ENCODE measurements around the gene RHBDL1. TPM values are rescaled to one million over a fixed set of nuclear protein-coding genes. Genes with fewer than 3 reads are reported as not detected.

Gene RHBDL1
- total RNA-seq, 1 donor from 2014 or later: 3.0 TPM

- peaks cover 18% of the 10 kb centered on the region for H3K4me1 Mint-ChIP-seq (ENCODE audit: low read depth)
- TF ChIP-seq, protein P1, sequence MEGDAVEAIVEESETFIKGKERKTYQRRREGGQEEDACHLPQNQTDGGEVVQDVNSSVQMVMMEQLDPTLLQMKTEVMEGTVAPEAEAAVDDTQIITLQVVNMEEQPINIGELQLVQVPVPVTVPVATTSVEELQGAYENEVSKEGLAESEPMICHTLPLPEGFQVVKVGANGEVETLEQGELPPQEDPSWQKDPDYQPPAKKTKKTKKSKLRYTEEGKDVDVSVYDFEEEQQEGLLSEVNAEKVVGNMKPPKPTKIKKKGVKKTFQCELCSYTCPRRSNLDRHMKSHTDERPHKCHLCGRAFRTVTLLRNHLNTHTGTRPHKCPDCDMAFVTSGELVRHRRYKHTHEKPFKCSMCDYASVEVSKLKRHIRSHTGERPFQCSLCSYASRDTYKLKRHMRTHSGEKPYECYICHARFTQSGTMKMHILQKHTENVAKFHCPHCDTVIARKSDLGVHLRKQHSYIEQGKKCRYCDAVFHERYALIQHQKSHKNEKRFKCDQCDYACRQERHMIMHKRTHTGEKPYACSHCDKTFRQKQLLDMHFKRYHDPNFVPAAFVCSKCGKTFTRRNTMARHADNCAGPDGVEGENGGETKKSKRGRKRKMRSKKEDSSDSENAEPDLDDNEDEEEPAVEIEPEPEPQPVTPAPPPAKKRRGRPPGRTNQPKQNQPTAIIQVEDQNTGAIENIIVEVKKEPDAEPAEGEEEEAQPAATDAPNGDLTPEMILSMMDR (IDR thresholded peaks at IDR 0.05): no peak
- no peak overlapping the region for H3K4me3 Mint-ChIP-seq (ENCODE audit: unreplicated experiment)
- H3K27me3 Mint-ChIP-seq (ENCODE audit: low read depth): no peaks in the 10 kb centered on the region
- H3K27ac Mint-ChIP-seq (ENCODE audit: unreplicated experiment): no peak overlapping the region
- H3K9me3 Mint-ChIP-seq (ENCODE audit: low read depth): no peaks in the 10 kb centered on the region
- DNase-seq (ENCODE audit: low spot score): no peak
- H3K36me3 Mint-ChIP-seq (ENCODE audit: low read depth): no peaks in the 10 kb centered on the region
Measured at GRCh38 chr16:647173-647902, 28.1 kb upstream of the RHBDL1 start.

- Mint-ChIP-seq H3K4me1 (ENCODE audit: low read depth) (peaks cover 12% of the 10 kb centered on the region), H3K27me3 (ENCODE audit: low read depth) (no peaks in the 10 kb centered on the region), H3K36me3 (ENCODE audit: low read depth) (no peaks in the 10 kb centered on the region), H3K9me3 (ENCODE audit: low read depth) (no peaks in the 10 kb centered on the region), H3K4me3 (ENCODE audit: unreplicated experiment) (peak overlapping the region; percentile 77), H3K27ac (ENCODE audit: unreplicated experiment) (peak overlapping the region; percentile 86)
- TF ChIP-seq, protein P1 (IDR thresholded peaks at IDR 0.05): peak; percentile 66
- no peak for DNase-seq (ENCODE audit: low spot score)
Measured at GRCh38 chr16:648071-648780, 27.2 kb upstream of the RHBDL1 start.

GRCh38 chr16:648781-649589 is 26.5 kb upstream of the RHBDL1 start, which contains the start of gene WDR90:
TSS of gene WDR90 (plus strand) at chr16:649365. CDS start at chr16:649417, 52 bp downstream.
- Mint-ChIP-seq H3K9me3 (ENCODE audit: low read depth) (no peaks in the 10 kb centered on the region), H3K36me3 (ENCODE audit: low read depth) (no peaks in the 10 kb centered on the region), H3K27ac (ENCODE audit: unreplicated experiment) (peak within 1 kb of the TSS; percentile 86), H3K27me3 (ENCODE audit: low read depth) (no peaks in the 10 kb centered on the region), H3K4me3 (ENCODE audit: unreplicated experiment) (peak within 1 kb of the TSS; percentile 77), H3K4me1 (ENCODE audit: low read depth) (peaks cover 12% of the 10 kb centered on the region)
- DNase-seq (ENCODE audit: low spot score): no peak
- TF ChIP-seq, protein P1 (IDR thresholded peaks at IDR 0.05): no peak

DNA sequence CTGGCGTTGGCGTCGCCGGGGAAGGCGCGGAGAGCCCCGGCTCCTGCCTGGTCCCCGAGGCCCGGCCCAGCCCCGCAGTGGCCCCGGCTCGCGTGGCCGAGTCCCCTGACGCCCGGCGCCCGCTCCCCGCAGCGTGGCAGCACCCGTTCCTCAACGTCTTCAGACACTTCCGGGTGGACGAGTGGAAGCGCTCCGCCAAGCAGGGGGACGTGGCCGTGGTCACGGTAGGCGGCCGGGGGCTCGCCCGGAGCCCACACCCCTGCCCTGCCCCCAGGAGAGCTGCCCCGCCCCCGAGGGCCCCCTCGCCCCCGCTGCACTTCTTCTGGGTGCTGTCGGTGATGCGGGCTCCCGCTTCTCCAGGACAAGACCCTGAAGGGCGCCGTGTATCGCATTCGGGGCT is 25.8 kb upstream of the RHBDL1 start:
- peaks cover 12% of the 10 kb centered on the region for H3K4me1 Mint-ChIP-seq (ENCODE audit: low read depth)
- no peak overlapping the region for H3K27ac Mint-ChIP-seq (ENCODE audit: unreplicated experiment)
- no peaks in the 10 kb centered on the region for H3K27me3 Mint-ChIP-seq (ENCODE audit: low read depth)
- H3K4me3 Mint-ChIP-seq (ENCODE audit: unreplicated experiment): peak overlapping the region; percentile 60
- no peaks in the 10 kb centered on the region for H3K9me3 Mint-ChIP-seq (ENCODE audit: low read depth)
- TF ChIP-seq, protein P1 (IDR thresholded peaks at IDR 0.05): no peak
- H3K36me3 Mint-ChIP-seq (ENCODE audit: low read depth): no peaks in the 10 kb centered on the region
- no peak for DNase-seq (ENCODE audit: low spot score)

GRCh38 chr16:651844-652243 is 23.6 kb upstream of the RHBDL1 start:
- Mint-ChIP-seq H3K36me3 (ENCODE audit: low read depth) (no peaks in the 10 kb centered on the region), H3K4me3 (ENCODE audit: unreplicated experiment) (no peak overlapping the region), H3K9me3 (ENCODE audit: low read depth) (no peaks in the 10 kb centered on the region), H3K27me3 (ENCODE audit: low read depth) (no peaks in the 10 kb centered on the region), H3K4me1 (ENCODE audit: low read depth) (peaks cover 12% of the 10 kb centered on the region), H3K27ac (ENCODE audit: unreplicated experiment) (no peak overlapping the region)
- TF ChIP-seq, protein P1 (IDR thresholded peaks at IDR 0.05): no peak
- no peak for DNase-seq (ENCODE audit: low spot score)
